K562 (cell line): ENCODE results near the gene DST. TPM values are rescaled to one million over a fixed set of nuclear protein-coding genes. Genes with fewer than 3 reads are reported as not detected.

Source experiments
- CEBPG ChIP-seq, 3 experiments: fragments of 200-800 bp in 1 of 3; sonication (Bioruptor generic) in 1 of 3; sonication (generic) in 1 of 3; formaldehyde crosslinking in 1 of 3; IDR thresholded peaks in 2 of 3; conservative IDR thresholded peaks in 1 of 3; 2 replicates each; pipeline versions ENCODE4 v1.6.1 to v1.8.0; 2016 to 2022; ENCODE audit warnings: missing compliant biosample characterization in 2 of 3, missing genetic modification characterization in 2 of 3, mild to moderate bottlenecking in 1 of 3, missing genetic modification reagents in 1 of 3
- GTF2A2 ChIP-seq: IDR thresholded peaks from 2 replicates; pipeline ENCODE4 v1.6.1; 2016; ENCODE audit warnings: mild to moderate bottlenecking, missing genetic modification characterization, missing compliant biosample characterization
- HDAC6 ChIP-seq: IDR thresholded peaks from 2 replicates; pipeline ENCODE4 v1.6.1; 2012; ENCODE audit warnings: low read depth, mild to moderate bottlenecking, control low read depth, inconsistent platforms, low read length, moderate library complexity
- KLF1 ChIP-seq: fragments of 450-650 bp; IDR thresholded peaks from 2 replicates; pipeline ENCODE4 v1.6.1; 2016; ENCODE audit warnings: missing genetic modification characterization, missing compliant biosample characterization
- KLF16 ChIP-seq: IDR thresholded peaks from 2 replicates; pipeline ENCODE4 v1.6.1; 2016; ENCODE audit warnings: antibody characterized with exemption
- MED1 ChIP-seq: sonication (generic); formaldehyde crosslinking; IDR thresholded peaks from 2 replicates; pipeline ENCODE4 v1.8.1; 2023; ENCODE audit warnings: missing genetic modification reagents, borderline replicate concordance
- MTA2 ChIP-seq: fragments of 450-650 bp; IDR thresholded peaks from 2 replicates; pipeline ENCODE4 v1.6.1; 2016; ENCODE audit warnings: low read depth
- TCF15 ChIP-seq: fragments of 250-450 bp; sonication (Bioruptor Pico); IDR thresholded peaks from 2 replicates; pipeline ENCODE4 v1.8.0; 2022; ENCODE audit warnings: moderate library complexity, mild to moderate bottlenecking, inconsistent platforms
- TCF7L2 ChIP-seq: fragments of 150-350 bp; IDR thresholded peaks from 2 replicates; pipeline ENCODE4 v1.6.1; 2016; ENCODE audit warnings: low read depth, mild to moderate bottlenecking, low read length, moderate library complexity
- ZNF134 ChIP-seq: fragments of 250-450 bp; sonication (Bioruptor Pico); conservative IDR thresholded peaks from 2 replicates; pipeline ENCODE4 v1.4.0; 2020
- ZNF280B ChIP-seq: fragments of 250-450 bp; sonication (Bioruptor Pico); IDR thresholded peaks from 2 replicates; pipeline ENCODE4 v1.5.1; 2021; ENCODE audit warnings: mild to moderate bottlenecking
- ZNF318 ChIP-seq, 2 experiments: fragments of 450-650 bp; IDR thresholded peaks; 2 replicates each; pipeline ENCODE4 v1.6.1; 2016; ENCODE audit warnings: mild to moderate bottlenecking in 2 of 2, borderline replicate concordance in 1 of 2, low read depth in 1 of 2, moderate library complexity in 1 of 2
- ZNF696 ChIP-seq: fragments of 250-450 bp; sonication (Bioruptor Pico); conservative IDR thresholded peaks from 2 replicates; pipeline ENCODE4 v1.4.0; 2020; ENCODE audit warnings: mild to moderate bottlenecking, moderate library complexity
- polyA plus RNA-seq, 8 experiments: library from polyadenylated mRNA; depleted of rRNA in 4 of 8; stranded (reverse) in 5 of 8; unstranded in 3 of 8; fragments of >200 nt; fragmentation: Nextera tagmentation in 2 of 8; fragmentation: Illumina TruSeq in 1 of 8; extraction: Ambion mirVana in 2 of 8; extraction: Trizol in 1 of 8; gene quantifications; 2 replicates each; pipeline versions ENCODE4 v1.2.1 to v1.2.3, GENCODE V29; 2011 to 2014; ENCODE audit warnings: inconsistent platforms in 1 of 8, missing spikeins in 1 of 8
- total RNA-seq, 7 experiments: library from RNA; depleted of rRNA in 6 of 7; stranded (reverse); fragments of >200 nt in 6 of 7; fragmentation: Illumina TruSeq in 2 of 7; extraction: Trizol in 2 of 7; gene quantifications; 2 replicates each; pipeline versions ENCODE4 v1.2.1 to v1.2.3, GENCODE V29; 2011 to 2021; ENCODE audit warnings: low replicate concordance in 1 of 7
- TF ChIP-seq, protein P1 (sequence below): fragments of 250-450 bp; sonication (Bioruptor Pico); IDR thresholded peaks from 2 replicates; pipeline ENCODE4 v1.8.0; 2021; ENCODE audit warnings: mild to moderate bottlenecking, moderate library complexity

The DST gene
- total and polyA plus RNA-seq, 9 of the 15 experiments (the other 6 are each of a cell fraction or from before 2014, with no cell fraction given), result 5.2 to 21.9 (median 13.3) TPM

DNA sequence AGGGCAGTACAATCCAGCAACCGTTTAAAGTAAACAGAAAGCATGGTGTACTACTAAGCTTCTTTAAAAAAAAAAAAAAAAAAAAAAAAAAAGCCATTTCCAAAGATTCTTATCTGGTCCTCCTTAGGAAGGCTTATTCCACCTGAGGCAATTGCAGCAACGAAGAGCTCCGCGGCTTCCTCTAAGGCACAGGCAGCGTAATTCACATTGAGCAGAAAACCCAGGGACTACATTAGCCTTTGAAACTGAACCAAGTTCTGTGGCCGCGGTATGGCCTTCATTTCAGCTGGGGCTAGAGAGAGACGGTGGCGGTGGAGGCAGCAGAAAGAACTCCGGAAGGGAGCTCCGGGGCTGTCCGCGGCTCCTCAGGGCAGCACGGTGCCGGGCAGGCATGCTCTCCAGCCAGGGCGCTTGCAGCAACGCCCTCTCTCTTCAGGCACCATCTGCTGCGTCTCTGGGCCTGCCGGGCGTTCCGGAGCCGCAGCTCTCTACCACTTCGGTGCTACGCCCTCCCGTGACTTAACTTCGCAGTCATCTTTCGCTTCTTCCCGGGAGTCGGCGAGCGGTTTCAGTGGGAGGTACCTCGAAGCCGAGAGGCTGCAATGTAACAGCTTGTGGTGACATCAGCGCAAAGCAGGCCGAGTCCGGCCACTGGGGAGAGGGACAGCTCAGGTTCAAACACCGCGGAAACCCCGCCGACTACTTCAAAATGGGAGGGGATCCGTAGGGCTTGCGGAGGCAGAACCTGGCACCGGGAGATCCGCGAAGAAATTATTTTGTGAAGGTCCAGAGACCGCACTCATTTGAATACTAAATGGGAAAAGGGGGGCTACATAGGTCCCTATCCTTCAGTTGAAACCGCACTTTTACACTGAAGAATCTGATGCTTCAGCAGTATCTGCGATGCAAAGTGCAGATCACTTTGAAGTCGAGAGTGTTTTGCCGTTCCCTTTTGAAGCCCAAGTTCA, 100.0 kb downstream of the DST start (continued):
- TF ChIP-seq ZNF318 (IDR thresholded peaks at IDR 0.05; ENCODE audit: borderline replicate concordance in 1 of 2, low read depth in 1 of 2) (0 out of 4 replicates have a peak, but pooled peaks of 1 of the 2 experiments have one; percentile 17), MED1 (CRISPR knock-in tag) (no peak), CEBPG (CRISPR knock-in tag; IDR thresholded peaks at IDR 0.05) (no peak; the same call in 1 of the 2 replicates), CEBPG (tag; conservative IDR thresholded peaks at IDR 0.05 in 1 of 2, IDR thresholded peaks at IDR 0.05 in 1 of 2) (peak in 1 of 2 experiments; percentile 60; a peak in 3 of 4 replicates), KLF1 (peak; percentile 84), MTA2 (no peak), KLF16 (no peak; the same call in 1 of the 2 replicates), ZNF696 (CRISPR knock-in tag) (no peak), ZNF280B (CRISPR knock-in tag) (no peak), GTF2A2 (tag) (no peak), TCF15 (no peak), HDAC6 (no peak), TCF7L2 (no peak; the same call in 1 of the 2 replicates), ZNF134 (CRISPR knock-in tag) (no peak)
- TF ChIP-seq, protein P1, sequence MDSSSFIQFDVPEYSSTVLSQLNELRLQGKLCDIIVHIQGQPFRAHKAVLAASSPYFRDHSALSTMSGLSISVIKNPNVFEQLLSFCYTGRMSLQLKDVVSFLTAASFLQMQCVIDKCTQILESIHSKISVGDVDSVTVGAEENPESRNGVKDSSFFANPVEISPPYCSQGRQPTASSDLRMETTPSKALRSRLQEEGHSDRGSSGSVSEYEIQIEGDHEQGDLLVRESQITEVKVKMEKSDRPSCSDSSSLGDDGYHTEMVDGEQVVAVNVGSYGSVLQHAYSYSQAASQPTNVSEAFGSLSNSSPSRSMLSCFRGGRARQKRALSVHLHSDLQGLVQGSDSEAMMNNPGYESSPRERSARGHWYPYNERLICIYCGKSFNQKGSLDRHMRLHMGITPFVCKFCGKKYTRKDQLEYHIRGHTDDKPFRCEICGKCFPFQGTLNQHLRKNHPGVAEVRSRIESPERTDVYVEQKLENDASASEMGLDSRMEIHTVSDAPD (CRISPR knock-in tag), result no peak
